Natural killer cell (primary cell): ENCODE results near the gene MAP3K9. TPM values are rescaled to one million over a fixed set of nuclear protein-coding genes. Genes with fewer than 3 reads are reported as not detected.

Experiments
- ATAC-seq, 3 donors: fragments of 150-1000 bp in 2 of 3; fragments of 200-7000 bp in 1 of 3; cut with Tn5 transposase; 1 replicate in 1 of 3; 2 replicates in 2 of 3; pipeline ENCODE4 v1.10.0; 2021; ENCODE audit warnings: mild to moderate bottlenecking in 2 of 3, moderate library complexity in 2 of 3
- DNase-seq, 2 donors: peaks; one replicate each; pipeline versions ENCODE4 v3.0.0 to v3.0.0-alpha.2; 2013 to 2021; ENCODE audit warnings: mixed read lengths in 1 of 2
- H3K27ac ChIP-seq: one replicate; pipeline ENCODE4 v1.5.1; 2013; ENCODE audit warnings: mild to moderate bottlenecking, low read length
- H3K27me3 ChIP-seq: one replicate; pipeline ENCODE4 v1.6.1; 2013; ENCODE audit warnings: low read length; ENCODE audit not compliant: control insufficient read depth, insufficient read depth
- H3K36me3 ChIP-seq: one replicate; pipeline ENCODE4 v1.6.1; 2013; ENCODE audit warnings: low read length; ENCODE audit not compliant: control insufficient read depth, insufficient read depth
- H3K4me1 ChIP-seq: one replicate; pipeline ENCODE4 v1.6.1; 2013; ENCODE audit warnings: low read length; ENCODE audit not compliant: control insufficient read depth, insufficient read depth
- H3K4me3 ChIP-seq: one replicate; pipeline ENCODE4 v1.5.1; 2013; ENCODE audit warnings: low read length
- H3K9me3 ChIP-seq: one replicate; pipeline ENCODE4 v1.6.1; 2013; ENCODE audit warnings: low read length; ENCODE audit not compliant: control insufficient read depth, insufficient read depth
- H3K27ac Mint-ChIP-seq, 2 donors: one replicate each; pipeline ENCODE4 v1.8.0; 2022; ENCODE audit warnings: mild to moderate bottlenecking in 2 of 2, mixed read lengths in 2 of 2, moderate library complexity in 1 of 2
- H3K27me3 Mint-ChIP-seq, 2 donors: one replicate each; pipeline ENCODE4 v1.8.0; 2022; ENCODE audit warnings: low read depth in 2 of 2, mixed read lengths in 2 of 2
- H3K36me3 Mint-ChIP-seq: one replicate; pipeline ENCODE4 v1.8.0; 2022; ENCODE audit warnings: mixed read lengths
- H3K4me1 Mint-ChIP-seq, 2 donors: one replicate each; pipeline ENCODE4 v1.8.0; 2022; ENCODE audit warnings: mixed read lengths in 2 of 2
- H3K4me3 Mint-ChIP-seq: one replicate; pipeline ENCODE4 v1.8.0; 2022; ENCODE audit warnings: mild to moderate bottlenecking, moderate library complexity, mixed read lengths
- H3K9me3 Mint-ChIP-seq, 2 donors: one replicate each; pipeline ENCODE4 v1.8.0; 2022; ENCODE audit warnings: mixed read lengths in 2 of 2
- CTCF ChIP-seq: fragments of 200-600 bp; IDR thresholded peaks from one replicate; pipeline ENCODE4 v1.8.0; 2022; ENCODE audit warnings: antibody characterized with exemption
- WGBS: methylation state at CpG from one replicate; pipeline ENCODE4 v1.1.7; 2013; ENCODE audit warnings: missing lambda C conversion rate; ENCODE audit not compliant: insufficient coverage; 5-methylcytosine and 5-hydroxymethylcytosine counted together
- intact Hi-C: fragments of 100-400 bp; cut with micrococcal nuclease; formaldehyde crosslinking; loops from one replicate; pipeline ENCODE4 v1.14.2; 2022
- total RNA-seq, 4 donors: library from RNA; stranded (reverse); fragments of 120-200 nt in 1 of 4; gene quantifications; one replicate each; pipeline versions ENCODE4 v1.2.3 to v1.2.4, GENCODE V29; 2013 to 2022

Gene MAP3K9
- total RNA-seq, 3 donors from 2014 or later (not counting 1 experiment from before 2014, with no cell fraction given), result 3.6 to 7.9 (median 3.8) TPM

- no peaks in the 10 kb centered on the region for H3K9me3 Mint-ChIP-seq
- H3K4me1 Mint-ChIP-seq, result peaks cover 0 to 4% of the 10 kb centered on the region in 2 donors
- no peak overlapping the region for H3K4me3 ChIP-seq
- no peak for ATAC-seq
- no peak overlapping the region for H3K4me3 Mint-ChIP-seq
- DNase-seq, result no peak
- peaks cover 0 to 3% of the 10 kb centered on the region in 2 donors for H3K27me3 Mint-ChIP-seq
- H3K36me3 ChIP-seq, result no peaks in the 10 kb centered on the region
- 95% methylated on average over 6 of the region's 6 CpGs for WGBS
- H3K4me1 ChIP-seq, result no peaks in the 10 kb centered on the region
- no peak overlapping the region for H3K27ac ChIP-seq
- no peaks in the 10 kb centered on the region for H3K27me3 ChIP-seq
- intact Hi-C loops, result no loop called here
- TF ChIP-seq CTCF, result no peak
- no peak overlapping the region for H3K27ac Mint-ChIP-seq
- no peaks in the 10 kb centered on the region for H3K9me3 ChIP-seq
- H3K36me3 Mint-ChIP-seq, result no peaks in the 10 kb centered on the region
These were observed 20.4 kb downstream of the MAP3K9 start for GRCh38 chr14:70788898-70789297.

- intact Hi-C loops, result no loop called here
- H3K4me3 ChIP-seq, result no peak overlapping the region
- 97% methylated on average over 9 of the region's 9 CpGs for WGBS
- ATAC-seq (no peak), DNase-seq (no peak)
- H3K9me3 ChIP-seq, result no peaks in the 10 kb centered on the region
- no peak overlapping the region for H3K4me3 Mint-ChIP-seq
- TF ChIP-seq CTCF, result no peak
- H3K27ac Mint-ChIP-seq, result no peak overlapping the region
- peaks cover 12 to 18% of the 10 kb centered on the region in 2 donors for H3K4me1 Mint-ChIP-seq
- no peaks in the 10 kb centered on the region for H3K9me3 Mint-ChIP-seq
- peaks cover 15% of the 10 kb centered on the region for H3K4me1 ChIP-seq
- no peaks in the 10 kb centered on the region for H3K36me3 ChIP-seq
- peaks cover 0 to 3% of the 10 kb centered on the region in 2 donors for H3K27me3 Mint-ChIP-seq
- no peaks in the 10 kb centered on the region for H3K27me3 ChIP-seq
- H3K27ac ChIP-seq, result no peak overlapping the region
- no peaks in the 10 kb centered on the region for H3K36me3 Mint-ChIP-seq
These were observed 23.8 kb downstream of the MAP3K9 start for GRCh38 chr14:70785556-70785955.

- H3K4me1 Mint-ChIP-seq, result peaks cover 12 to 22% of the 10 kb centered on the region in 2 donors
- ATAC-seq, result no peak
- no peak for DNase-seq
- H3K9me3 ChIP-seq, result no peaks in the 10 kb centered on the region
- no peaks in the 10 kb centered on the region for H3K27me3 ChIP-seq
- H3K4me1 ChIP-seq, result peaks cover 17% of the 10 kb centered on the region
- no peaks in the 10 kb centered on the region for H3K36me3 ChIP-seq
- no peak overlapping the region for H3K4me3 ChIP-seq
- WGBS, result 89% methylated on average over 2 of the region's 2 CpGs
- no peak overlapping the region for H3K4me3 Mint-ChIP-seq
- peaks cover 0 to 3% of the 10 kb centered on the region in 2 donors for H3K27me3 Mint-ChIP-seq
- no peaks in the 10 kb centered on the region for H3K9me3 Mint-ChIP-seq
- no peak for TF ChIP-seq CTCF
- intact Hi-C loops, result no loop called here
- no peaks in the 10 kb centered on the region for H3K36me3 Mint-ChIP-seq
- H3K27ac Mint-ChIP-seq, result no peak overlapping the region
- no peak overlapping the region for H3K27ac ChIP-seq
These were observed 24.4 kb downstream of the MAP3K9 start for GRCh38 chr14:70784886-70785285.

GRCh38 chr14:70782361-70782760 lies 27.0 kb downstream of the MAP3K9 start:
- intact Hi-C loops, result no loop called here
- DNase-seq, result peak in 1 of 2 donors; percentile 9
- WGBS, result 14% methylated on average over 1 of the region's 2 CpGs
- Mint-ChIP-seq H3K27me3 (peaks cover 10% of the 10 kb centered on the region in 2 donors), H3K36me3 (no peaks in the 10 kb centered on the region), H3K4me1 (peaks cover 12 to 18% of the 10 kb centered on the region in 2 donors), H3K9me3 (no peaks in the 10 kb centered on the region), H3K4me3 (no peak overlapping the region), H3K27ac (no peak overlapping the region)
- H3K4me1 ChIP-seq, result peaks cover 21% of the 10 kb centered on the region
- no peaks in the 10 kb centered on the region for H3K36me3 ChIP-seq
- no peaks in the 10 kb centered on the region for H3K27me3 ChIP-seq
- H3K27ac ChIP-seq, result no peak overlapping the region
- H3K9me3 ChIP-seq, result no peaks in the 10 kb centered on the region
- peak in 1 of 3 donors; percentile 22 for ATAC-seq
- no peak for TF ChIP-seq CTCF
- no peak overlapping the region for H3K4me3 ChIP-seq
